Fibroblast of lung (primary cell): ENCODE data around the gene NCBP3. TPM values are rescaled to one million over a fixed set of nuclear protein-coding genes. Genes with fewer than 3 reads are reported as not detected.

Source experiments
- DNase-seq, 2 donors: peaks; one replicate each; pipeline versions ENCODE4 v3.0.0 to v3.0.0-alpha.2; 2010; ENCODE audit warnings: low read depth in 2 of 2
- H2AFZ ChIP-seq: 2 replicates; pipeline ENCODE4 v1.5.1; 2012; ENCODE audit warnings: low read length, control low read depth, inconsistent platforms
- H3K27ac ChIP-seq: 2 replicates; pipeline ENCODE4 v1.5.1; 2011; ENCODE audit warnings: low read length, control low read depth; ENCODE audit not compliant: insufficient read depth
- H3K27me3 ChIP-seq: 2 replicates; pipeline ENCODE4 v1.5.1; 2011; ENCODE audit warnings: mild to moderate bottlenecking, low read length; ENCODE audit not compliant: control insufficient read depth, insufficient read depth
- H3K36me3 ChIP-seq: 2 replicates; pipeline ENCODE4 v1.5.1; 2011; ENCODE audit warnings: low read length; ENCODE audit not compliant: control insufficient read depth, insufficient read depth
- H3K4me1 ChIP-seq: 2 replicates; pipeline ENCODE4 v1.5.1; 2011; ENCODE audit warnings: low read length; ENCODE audit not compliant: control insufficient read depth, insufficient read depth; ENCODE audit errors: extremely low read depth
- H3K4me2 ChIP-seq: 2 replicates; pipeline ENCODE4 v1.5.1; 2011; ENCODE audit warnings: low read length, control low read depth; ENCODE audit not compliant: insufficient read depth; ENCODE audit errors: extremely low read depth
- H3K4me3 ChIP-seq, 4 experiments: fragments of 200-600 bp in 1 of 4; sonication (generic) in 1 of 4; replicated peaks in 1 of 4; 2 replicates each; pipeline ENCODE4 v1.5.1; 2011 to 2016; ENCODE audit warnings: low read length in 4 of 4, low read depth in 3 of 4, mild to moderate bottlenecking in 3 of 4, control low read depth in 2 of 4, inconsistent platforms in 1 of 4, mixed read lengths in 1 of 4; ENCODE audit not compliant: insufficient read depth in 1 of 4; ENCODE audit errors: control extremely low read depth in 1 of 4
- H3K79me2 ChIP-seq: 2 replicates; pipeline ENCODE4 v1.5.1; 2012; ENCODE audit warnings: mild to moderate bottlenecking, low read length, inconsistent platforms; ENCODE audit not compliant: control insufficient read depth, insufficient read depth
- H3K9ac ChIP-seq: 2 replicates; pipeline ENCODE4 v1.5.1; 2011; ENCODE audit warnings: mild to moderate bottlenecking, low read length, control low read depth; ENCODE audit not compliant: insufficient read depth
- H3K9me3 ChIP-seq: 2 replicates; pipeline ENCODE4 v1.5.1; 2012; ENCODE audit warnings: low read depth, low read length; ENCODE audit not compliant: control insufficient read depth, insufficient read depth
- H4K20me1 ChIP-seq: 2 replicates; pipeline ENCODE4 v1.5.1; 2011; ENCODE audit warnings: low read length; ENCODE audit not compliant: control insufficient read depth, insufficient read depth; ENCODE audit errors: extremely low read depth
- CTCF ChIP-seq, 2 donors: IDR thresholded peaks in 1 of 2; conservative IDR thresholded peaks in 1 of 2; 1 replicate in 1 of 2; 2 replicates in 1 of 2; pipeline ENCODE4 v1.5.1; 2011 to 2012; ENCODE audit warnings: low read length in 2 of 2, control low read depth in 1 of 2, inconsistent platforms in 1 of 2, low read depth in 1 of 2, mild to moderate bottlenecking in 1 of 2
- EZH2 ChIP-seq: IDR thresholded peaks from 2 replicates; pipeline ENCODE4 v1.5.1; 2012; ENCODE audit warnings: low read length, control low read depth, mild to moderate bottlenecking; ENCODE audit errors: missing control alignments
- polyA plus RNA-seq, 2 donors: library from polyadenylated mRNA; depleted of rRNA in 1 of 2; stranded (reverse) in 1 of 2; unstranded in 1 of 2; fragments of >200 nt; gene quantifications; 2 replicates each; pipeline ENCODE4 v1.2.1, GENCODE V29; 2011 to 2012; ENCODE audit warnings: missing spikeins in 1 of 2
- total RNA-seq: library from RNA; depleted of rRNA; stranded (reverse); fragments of >200 nt; gene quantifications from 2 replicates; pipeline ENCODE4 v1.2.1, GENCODE V29; 2014

NCBP3 gene
- total and polyA plus RNA-seq, 2 donors (not counting 1 experiment from before 2014, with no cell fraction given), result 20.4 to 23.3 TPM

- H3K27ac ChIP-seq, result no peak overlapping the region
- no peak overlapping the region for H3K4me3 ChIP-seq
- no peaks in the 10 kb centered on the region for H4K20me1 ChIP-seq
- TF ChIP-seq EZH2 (no peak), CTCF (conservative IDR thresholded peaks at IDR 0.05 in 1 of 2, IDR thresholded peaks at IDR 0.05 in 1 of 2; ENCODE audit: low read depth in 1 of 2, low read length in 2 of 2) (no peak)
- H2AFZ ChIP-seq, result no peak overlapping the region
- H3K79me2 ChIP-seq, result no peaks in the 10 kb centered on the region
- no peak overlapping the region for H3K9ac ChIP-seq
- DNase-seq, result no peak
- no peaks in the 10 kb centered on the region for H3K9me3 ChIP-seq
- H3K4me1 ChIP-seq, result no peaks in the 10 kb centered on the region
- H3K4me2 ChIP-seq, result no peak overlapping the region
- H3K36me3 ChIP-seq, result no peaks in the 10 kb centered on the region
- no peaks in the 10 kb centered on the region for H3K27me3 ChIP-seq
Observed at GRCh38 chr17:3873862-3874261, 27.8 kb upstream of the NCBP3 start.

GRCh38 chr17:3870871-3871306 lies 24.8 kb upstream of the NCBP3 start:
- Histone ChIP-seq H2AFZ (no peak overlapping the region), H3K79me2 (no peaks in the 10 kb centered on the region), H3K9ac (no peak overlapping the region), H3K4me2 (no peak overlapping the region), H3K9me3 (no peaks in the 10 kb centered on the region), H4K20me1 (no peaks in the 10 kb centered on the region), H3K4me3 (no peak overlapping the region), H3K36me3 (no peaks in the 10 kb centered on the region), H3K27me3 (no peaks in the 10 kb centered on the region), H3K4me1 (no peaks in the 10 kb centered on the region), H3K27ac (no peak overlapping the region)
- peak; percentile 43 to 46 for DNase-seq
- TF ChIP-seq EZH2 (no peak), CTCF (conservative IDR thresholded peaks at IDR 0.05 in 1 of 2, IDR thresholded peaks at IDR 0.05 in 1 of 2; ENCODE audit: low read depth in 1 of 2, low read length in 2 of 2) (no peak)

- Histone ChIP-seq H3K4me2 (no peak overlapping the region), H3K9ac (no peak overlapping the region), H3K27me3 (no peaks in the 10 kb centered on the region), H2AFZ (no peak overlapping the region), H3K79me2 (no peaks in the 10 kb centered on the region), H3K4me3 (no peak overlapping the region), H4K20me1 (no peaks in the 10 kb centered on the region), H3K4me1 (peaks cover 2% of the 10 kb centered on the region), H3K36me3 (no peaks in the 10 kb centered on the region), H3K9me3 (no peaks in the 10 kb centered on the region), H3K27ac (no peak overlapping the region)
- no peak for DNase-seq
- no peak for TF ChIP-seq CTCF (conservative IDR thresholded peaks at IDR 0.05 in 1 of 2, IDR thresholded peaks at IDR 0.05 in 1 of 2; ENCODE audit: low read depth in 1 of 2, low read length in 2 of 2)
- TF ChIP-seq EZH2, result no peak
Observed at GRCh38 chr17:3867606-3868005, 21.6 kb upstream of the NCBP3 start.
